A673 (cell line): ENCODE measurements around the gene CIROP. TPM values are rescaled to one million over a fixed set of nuclear protein-coding genes. Genes with fewer than 3 reads are reported as not detected.

Experiments used
- BruUV-seq: library from RNA; stranded (reverse); fragments of 400-500 nt; replicated peaks from 2 replicates; lab custom pipeline; 2021; lab: Mats Ljungman, UMichigan
- CTCF ChIA-PET: fragments of 300-600 bp; sonication (Branson Sonifier 250); formaldehyde crosslinking; loops from one replicate; lab custom pipeline; 2022; ENCODE audit warnings: antibody characterized with exemption; lab: Charles Lee
- POLR2A ChIA-PET: fragments of 300-600 bp; sonication (Branson Sonifier 250); formaldehyde crosslinking; loops from one replicate; lab custom pipeline; 2022; ENCODE audit warnings: antibody characterized with exemption; ENCODE audit not compliant: low non-redundant PET; lab: Charles Lee
- DNase-seq: peaks from one replicate; pipeline ENCODE4 v3.0.0-alpha.2; 2015; ENCODE audit warnings: low spot score
- H3K27ac ChIP-seq: fragments of 200-600 bp; sonication (generic); 2 replicates; pipeline ENCODE4 v1.5.1; 2016; ENCODE audit warnings: mixed run types, low read depth, mild to moderate bottlenecking, mixed read lengths, antibody characterized with exemption, low read length; ENCODE audit not compliant: poor library complexity, severe bottlenecking
- H3K27me3 ChIP-seq: fragments of 200-600 bp; sonication (generic); replicated peaks from 2 replicates; pipeline ENCODE4 v1.6.1; 2017; ENCODE audit warnings: mixed run types, low read depth, mild to moderate bottlenecking, mixed read lengths, antibody characterized with exemption, low read length; ENCODE audit not compliant: insufficient read depth, poor library complexity
- H3K36me3 ChIP-seq: fragments of 200-600 bp; sonication (generic); 2 replicates; pipeline ENCODE4 v1.6.1; 2016; ENCODE audit warnings: mixed run types, mild to moderate bottlenecking, mixed read lengths, antibody characterized with exemption, low read length; ENCODE audit not compliant: insufficient read depth, poor library complexity, severe bottlenecking
- H3K4me1 ChIP-seq: fragments of 200-600 bp; sonication (generic); 2 replicates; pipeline ENCODE4 v1.6.1; 2017; ENCODE audit warnings: mixed run types, mild to moderate bottlenecking, mixed read lengths, antibody characterized with exemption, low read length; ENCODE audit not compliant: insufficient read depth, poor library complexity, severe bottlenecking
- H3K4me3 ChIP-seq: fragments of 200-600 bp; sonication (generic); 2 replicates; pipeline ENCODE4 v1.5.1; 2016; ENCODE audit warnings: low read depth, mixed run types, mild to moderate bottlenecking, mixed read lengths, low read length; ENCODE audit not compliant: poor library complexity, severe bottlenecking
- H3K9me3 ChIP-seq: fragments of 200-600 bp; sonication (generic); 2 replicates; pipeline ENCODE4 v1.6.1; 2016; ENCODE audit warnings: mixed run types, low read depth, mild to moderate bottlenecking, mixed read lengths, antibody characterized with exemption, low read length; ENCODE audit not compliant: poor library complexity, severe bottlenecking
- EZH2 ChIP-seq: fragments of 200-600 bp; sonication (generic); IDR thresholded peaks from 2 replicates; pipeline ENCODE4 v1.6.1; 2017; ENCODE audit warnings: borderline replicate concordance, low read depth, mild to moderate bottlenecking, mixed read lengths, antibody characterized with exemption, low read length; ENCODE audit not compliant: poor library complexity, severe bottlenecking
- intact Hi-C: fragments of 100-400 bp; cut with micrococcal nuclease; formaldehyde crosslinking; loops from one replicate; pipeline ENCODE4 v1.10.0; 2022; ENCODE audit not compliant: unreplicated experiment
- total RNA-seq: library from RNA; stranded (reverse); gene quantifications from 2 replicates; pipeline ENCODE4 v1.2.3, GENCODE V29; 2021
- TF ChIP-seq, protein P1 (sequence below): fragments of 300-800, 200-600 bp; sonication (generic); conservative IDR thresholded peaks from 2 replicates; pipeline ENCODE4 v1.5.1; 2017; ENCODE audit warnings: low read depth, mild to moderate bottlenecking, antibody characterized with exemption, low read length, moderate library complexity, mixed read lengths

CIROP gene
- total RNA-seq, 1 experiment from 2014 or later, result not detected

GRCh38 chr14:23131482-23131881 lies 26.7 kb upstream of the CIROP start:
- no peak overlapping the region for H3K4me3 ChIP-seq
- BruUV-seq, result no TSS peak
- no peaks in the 10 kb centered on the region for H3K9me3 ChIP-seq
- TF ChIP-seq EZH2, result no peak
- TF ChIP-seq, protein P1, sequence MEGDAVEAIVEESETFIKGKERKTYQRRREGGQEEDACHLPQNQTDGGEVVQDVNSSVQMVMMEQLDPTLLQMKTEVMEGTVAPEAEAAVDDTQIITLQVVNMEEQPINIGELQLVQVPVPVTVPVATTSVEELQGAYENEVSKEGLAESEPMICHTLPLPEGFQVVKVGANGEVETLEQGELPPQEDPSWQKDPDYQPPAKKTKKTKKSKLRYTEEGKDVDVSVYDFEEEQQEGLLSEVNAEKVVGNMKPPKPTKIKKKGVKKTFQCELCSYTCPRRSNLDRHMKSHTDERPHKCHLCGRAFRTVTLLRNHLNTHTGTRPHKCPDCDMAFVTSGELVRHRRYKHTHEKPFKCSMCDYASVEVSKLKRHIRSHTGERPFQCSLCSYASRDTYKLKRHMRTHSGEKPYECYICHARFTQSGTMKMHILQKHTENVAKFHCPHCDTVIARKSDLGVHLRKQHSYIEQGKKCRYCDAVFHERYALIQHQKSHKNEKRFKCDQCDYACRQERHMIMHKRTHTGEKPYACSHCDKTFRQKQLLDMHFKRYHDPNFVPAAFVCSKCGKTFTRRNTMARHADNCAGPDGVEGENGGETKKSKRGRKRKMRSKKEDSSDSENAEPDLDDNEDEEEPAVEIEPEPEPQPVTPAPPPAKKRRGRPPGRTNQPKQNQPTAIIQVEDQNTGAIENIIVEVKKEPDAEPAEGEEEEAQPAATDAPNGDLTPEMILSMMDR, result no peak
- H3K27me3 ChIP-seq, result no peaks in the 10 kb centered on the region
- no peak for DNase-seq
- H3K27ac ChIP-seq, result no peak overlapping the region
- intact Hi-C loops, result no loop called here
- no peaks in the 10 kb centered on the region for H3K4me1 ChIP-seq
- CTCF ChIA-PET, result no interaction called here
- POLR2A ChIA-PET, result no interaction called here
- no peaks in the 10 kb centered on the region for H3K36me3 ChIP-seq

GRCh38 chr14:23130871-23131270 lies 26.1 kb upstream of the CIROP start:
- H3K9me3 ChIP-seq, result no peaks in the 10 kb centered on the region
- DNase-seq, result no peak
- no peaks in the 10 kb centered on the region for H3K27me3 ChIP-seq
- intact Hi-C loops, result no loop called here
- no TSS peak for BruUV-seq
- POLR2A ChIA-PET, result no interaction called here
- TF ChIP-seq, protein P1, result no peak
- TF ChIP-seq EZH2, result no peak
- no peak overlapping the region for H3K27ac ChIP-seq
- CTCF ChIA-PET, result no interaction called here
- no peaks in the 10 kb centered on the region for H3K36me3 ChIP-seq
- H3K4me3 ChIP-seq, result no peak overlapping the region
- no peaks in the 10 kb centered on the region for H3K4me1 ChIP-seq

DNA sequence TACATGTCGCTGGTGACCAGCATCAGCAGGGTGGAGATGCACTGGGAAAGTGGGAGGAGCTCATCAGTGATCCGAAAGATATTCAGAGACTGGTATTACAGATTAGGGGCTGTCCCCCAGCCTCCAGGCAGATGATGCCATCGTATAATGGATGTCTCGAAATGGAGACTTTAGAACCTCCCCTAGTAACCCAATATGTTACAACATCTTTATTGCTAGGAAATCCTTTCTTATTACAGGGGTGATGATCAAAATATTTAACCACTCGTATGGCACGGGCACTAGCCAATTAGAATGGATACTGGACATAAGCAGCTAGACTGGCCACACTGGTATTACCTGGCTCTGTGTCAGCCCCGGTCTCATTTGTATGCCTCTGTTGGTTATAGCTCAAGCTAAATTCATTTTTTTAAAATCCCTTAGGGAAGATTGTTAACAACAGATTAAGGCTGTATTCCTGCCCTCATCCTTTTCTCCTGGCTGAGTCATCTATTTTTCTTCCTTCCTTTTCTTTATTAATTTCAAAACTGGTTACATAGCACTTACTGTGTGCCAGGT lies 25.0 kb upstream of the CIROP start:
- BruUV-seq, result no TSS peak
- H3K36me3 ChIP-seq, result no peaks in the 10 kb centered on the region
- POLR2A ChIA-PET, result no interaction called here

More for the DNA sequence above, 25.0 kb upstream of the CIROP start:
- peaks cover 4% of the 10 kb centered on the region for H3K4me1 ChIP-seq
- no peaks in the 10 kb centered on the region for H3K27me3 ChIP-seq
- CTCF ChIA-PET, result interaction anchor here (0.5 to 0.8 kb wide), 2 partner anchors 9 to 159 kb away, joined by 3 to 5 read pairs; no protein-coding TSS in a partner anchor
- H3K4me3 ChIP-seq, result no peak overlapping the region
- TF ChIP-seq, protein P1, result no peak
- TF ChIP-seq EZH2, result no peak
- no peak overlapping the region for H3K27ac ChIP-seq
- H3K9me3 ChIP-seq, result no peaks in the 10 kb centered on the region
- intact Hi-C loops, result loop anchor here (10.0 kb wide), 1 partner anchor 165 kb away; no protein-coding TSS in a partner anchor
- no peak for DNase-seq
